ENCODE data around the gene ISYNA1.
"Not testable (repeated sequence)": the region's sequence is repeated elsewhere in the genome, so short reads cannot be mapped to it uniquely, and the experiment has no call there.

Gene ISYNA1

DNA sequence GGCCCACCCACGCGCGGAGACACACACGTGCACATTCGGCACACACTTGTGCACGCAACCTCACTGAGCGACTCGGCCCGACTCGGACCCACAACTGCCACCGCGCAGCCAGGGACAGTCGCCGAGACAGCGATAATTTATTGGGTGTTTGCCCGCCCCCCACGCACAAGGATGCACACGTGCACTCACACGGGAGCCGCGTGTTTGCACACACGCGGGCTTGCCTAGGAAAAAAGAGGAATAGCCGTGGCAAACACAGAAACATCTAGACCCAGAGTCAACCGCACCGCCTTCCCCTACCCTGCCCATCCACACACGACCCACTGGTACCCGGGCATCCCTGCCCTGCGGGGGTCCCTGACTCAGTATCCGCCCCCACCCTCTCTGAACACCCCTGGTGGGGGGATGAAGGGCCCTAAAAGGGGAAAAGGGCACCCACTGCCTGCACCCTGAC lies 19.9 kb downstream of the ISYNA1 start:
- DNase-seq: no peak

DNA sequence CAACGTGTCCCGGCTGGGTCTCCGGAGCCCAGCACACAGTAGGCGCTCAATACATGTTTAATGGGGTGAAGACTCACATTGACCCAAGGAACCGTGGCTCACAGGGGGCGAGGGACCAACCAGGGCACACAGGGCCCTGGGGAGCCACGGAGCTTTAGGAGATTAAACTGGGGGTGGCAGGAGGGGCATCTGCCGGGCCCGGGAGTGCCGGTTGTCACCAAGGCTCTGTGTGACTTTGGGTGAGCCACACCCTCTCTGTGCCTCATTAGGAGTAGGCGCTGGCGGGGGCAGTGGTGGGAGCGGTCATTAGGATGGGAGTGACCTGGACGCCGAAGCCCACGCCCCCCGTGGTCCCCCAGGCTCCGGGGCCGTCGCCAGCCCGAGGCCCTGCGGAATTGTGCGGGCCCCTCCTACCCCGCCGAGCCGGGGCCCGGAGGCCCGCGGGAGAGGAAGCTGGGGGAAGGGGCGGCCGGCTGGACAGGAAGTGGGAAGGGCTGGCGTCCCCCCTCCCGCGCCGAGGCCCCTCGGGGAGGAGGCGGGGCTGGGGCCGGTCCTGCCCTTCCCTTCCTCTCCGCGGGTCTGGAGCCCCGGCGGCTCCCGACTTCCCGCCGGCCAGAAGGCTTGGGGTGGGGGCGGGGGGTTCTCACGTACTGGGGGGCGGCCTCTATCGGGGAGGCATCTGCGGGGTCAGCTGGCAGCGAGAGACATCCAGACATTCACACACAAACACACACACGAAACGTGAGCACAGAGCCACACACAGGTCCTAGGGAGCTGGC lies 20.5 kb downstream of the ISYNA1 start:
- peak; percentile 72 for DNase-seq

DNA sequence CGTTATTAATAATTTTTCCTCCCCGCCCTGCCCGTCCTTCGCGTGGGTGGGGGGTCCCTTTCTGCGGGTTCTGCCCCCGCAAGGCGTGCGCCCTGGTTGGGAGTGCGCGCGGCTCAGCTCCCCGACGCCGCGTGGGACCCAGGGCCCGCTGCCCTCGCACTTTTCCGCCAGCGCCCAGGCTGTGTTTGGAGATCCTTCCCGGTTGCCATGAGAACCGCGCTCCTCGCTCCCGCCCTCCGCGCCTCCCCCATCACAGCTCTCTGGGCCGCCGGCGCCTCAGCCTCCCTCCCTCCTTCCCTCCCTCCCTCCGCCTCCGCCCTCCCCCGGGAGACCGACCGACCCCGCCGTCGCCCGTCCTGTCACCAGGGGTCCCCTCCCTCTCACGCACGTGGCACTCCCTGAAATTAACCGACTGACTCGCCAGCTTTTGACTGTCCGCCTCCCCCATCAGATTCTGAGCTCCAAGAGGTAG lies 21.1 kb downstream of the ISYNA1 start:
- DNase-seq: peak; percentile 84

DNA sequence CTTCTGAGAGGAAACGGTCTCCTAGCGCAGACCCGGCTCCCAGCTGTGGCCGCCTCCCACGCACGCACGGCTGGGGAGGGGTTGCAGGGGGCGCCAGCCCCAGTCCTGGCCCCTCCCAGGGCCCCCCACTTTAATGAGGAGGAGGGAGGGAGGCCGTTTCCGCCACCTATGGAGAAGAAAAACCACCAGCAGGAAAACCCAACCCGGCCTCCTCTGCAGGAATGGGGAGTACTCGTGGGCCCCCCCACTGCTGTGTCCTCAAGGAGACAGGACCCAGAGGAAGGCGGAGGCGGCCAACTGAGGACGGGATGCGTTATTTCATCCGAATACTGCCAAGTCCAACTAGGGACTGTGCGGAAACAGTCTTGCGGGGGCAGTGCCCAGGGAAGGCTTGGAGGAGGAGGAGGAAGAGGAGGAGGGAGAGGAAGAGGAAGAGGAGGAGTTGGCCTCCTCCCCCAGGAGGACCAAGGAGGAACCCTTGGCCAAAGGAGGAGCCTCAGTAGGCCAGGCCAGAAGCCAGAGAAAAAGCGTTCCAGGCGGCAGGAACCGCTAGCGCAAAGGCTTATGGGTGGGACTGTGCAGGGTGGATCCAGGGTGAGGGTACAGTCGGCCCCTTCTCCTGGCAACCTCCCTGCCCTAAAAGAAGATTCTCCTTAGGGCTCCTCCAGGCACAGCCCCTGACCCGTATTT lies 22.6 kb downstream of the ISYNA1 start:
- no peak for DNase-seq

GRCh38 chr19:18414504-18415177 lies 23.3 kb downstream of the ISYNA1 start:
- no peak for DNase-seq

DNA sequence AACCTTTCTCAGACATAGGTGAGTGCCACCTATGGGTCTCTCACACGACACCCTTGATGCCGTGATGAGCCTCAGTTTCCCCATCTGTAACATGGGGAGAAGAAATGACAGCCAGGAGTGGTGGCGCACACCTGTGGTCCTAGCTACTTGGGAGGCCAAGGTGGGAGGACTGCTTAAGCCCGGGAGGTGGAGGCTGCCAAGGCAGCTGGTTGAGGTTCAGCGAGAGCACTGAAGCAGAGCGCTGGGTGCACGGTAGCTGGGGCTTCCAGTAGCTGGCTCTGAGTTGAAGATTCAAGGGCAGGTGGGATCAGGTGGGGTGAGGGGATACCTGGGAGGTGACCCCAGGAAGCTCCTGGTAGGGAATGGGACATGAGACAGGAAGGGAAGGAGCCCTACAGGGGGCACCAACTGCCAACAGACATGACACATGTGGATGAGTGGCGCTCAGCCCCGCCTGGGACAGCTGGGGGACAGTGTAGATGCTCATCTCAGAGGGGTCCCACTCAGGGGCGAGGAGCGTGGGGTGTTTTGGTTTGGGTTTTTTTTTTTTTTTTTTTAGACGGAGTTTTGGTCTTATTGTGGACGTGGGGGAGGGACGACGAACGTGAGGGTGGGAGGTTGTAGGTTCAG lies 25.2 kb downstream of the ISYNA1 start:
- DNase-seq: no peak

DNA sequence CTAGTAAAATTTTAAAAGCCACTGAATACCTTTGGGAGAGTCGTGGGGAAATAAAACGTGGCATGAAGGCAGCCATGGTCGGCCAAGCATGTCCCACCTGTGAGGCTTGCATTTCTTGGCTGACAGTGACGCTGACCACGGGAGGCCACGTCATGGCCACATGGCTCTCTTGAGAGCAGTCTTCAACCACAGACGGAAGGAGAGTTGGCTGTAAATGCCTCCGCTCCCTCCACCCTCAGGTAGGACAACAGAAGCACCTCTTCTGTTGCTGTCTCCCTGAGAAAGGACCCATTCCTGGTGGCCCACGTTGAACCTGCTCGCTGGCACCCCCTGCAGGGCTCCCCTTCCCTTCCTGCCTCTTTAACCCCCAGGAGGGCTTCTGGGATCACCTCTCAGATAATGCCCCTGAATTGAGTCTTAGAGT lies 29.9 kb downstream of the ISYNA1 start:
- no peak for DNase-seq

DNA sequence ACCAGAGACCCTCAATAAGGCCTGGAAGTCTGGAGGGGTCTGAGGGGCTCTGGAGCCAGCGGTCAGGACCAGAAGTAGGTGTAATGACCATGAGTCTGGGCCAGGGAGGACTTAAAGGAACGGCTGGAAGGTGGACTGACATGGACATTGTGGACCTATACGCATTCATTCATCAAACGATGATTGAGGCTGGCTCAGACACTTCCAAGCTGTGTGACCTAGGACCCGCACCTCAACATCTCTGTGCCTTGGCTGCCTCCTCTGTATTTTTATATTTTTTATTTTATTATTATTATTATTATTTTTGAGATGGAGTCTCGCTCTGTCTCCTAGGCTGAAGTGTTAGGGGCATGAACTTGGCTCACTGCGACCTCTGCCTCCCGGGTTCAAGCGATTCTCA lies 31.2 kb downstream of the ISYNA1 start:
- DNase-seq: no peak

GRCh38 chr19:18405754-18406153 lies 32.2 kb downstream of the ISYNA1 start:
- not testable (repeated sequence) for DNase-seq

DNA sequence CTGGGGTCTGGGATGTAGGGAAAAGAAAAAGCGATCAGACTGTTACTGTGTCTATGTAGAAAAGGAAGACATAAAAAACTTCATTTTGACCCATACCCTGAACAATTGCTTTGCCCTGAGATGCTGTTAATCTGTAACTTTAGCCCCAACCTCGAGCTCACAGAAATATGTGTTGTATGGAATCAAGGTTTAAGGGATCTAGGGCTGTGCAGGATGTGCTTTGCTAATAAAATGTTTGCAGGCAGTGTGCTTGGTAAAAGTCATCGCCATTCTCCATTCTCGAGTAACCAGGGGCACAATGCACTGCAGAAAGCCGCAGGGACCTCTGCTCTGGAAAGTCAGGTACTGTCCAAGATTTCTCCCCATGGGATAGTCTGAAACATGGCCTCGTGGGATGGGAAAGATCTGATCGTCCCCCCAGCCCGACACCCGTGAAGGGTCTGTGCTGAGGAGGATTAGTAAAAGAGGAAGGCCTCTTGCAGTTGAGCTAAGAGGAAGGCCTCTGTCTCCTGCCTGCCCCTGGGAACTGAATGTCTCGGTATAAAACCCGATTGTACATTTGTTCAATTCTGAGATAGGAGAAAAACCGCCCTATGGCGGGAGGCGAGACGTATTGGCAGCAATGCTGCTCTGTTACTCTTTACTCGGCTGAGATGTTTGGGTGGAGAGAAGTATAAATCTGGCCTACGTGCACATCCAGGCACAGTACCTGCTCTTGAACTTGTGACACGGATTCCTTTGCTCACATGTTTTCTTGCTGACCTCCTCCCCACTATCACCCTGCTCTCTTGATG lies 35.3 kb downstream of the ISYNA1 start:
- DNase-seq: not testable (repeated sequence)

- DNase-seq: no peak
Measured at GRCh38 chr19:18401580-18402112, 36.3 kb downstream of the ISYNA1 start.

- no peak for DNase-seq
Measured at GRCh38 chr19:18399008-18399407, 38.9 kb downstream of the ISYNA1 start.

DNA sequence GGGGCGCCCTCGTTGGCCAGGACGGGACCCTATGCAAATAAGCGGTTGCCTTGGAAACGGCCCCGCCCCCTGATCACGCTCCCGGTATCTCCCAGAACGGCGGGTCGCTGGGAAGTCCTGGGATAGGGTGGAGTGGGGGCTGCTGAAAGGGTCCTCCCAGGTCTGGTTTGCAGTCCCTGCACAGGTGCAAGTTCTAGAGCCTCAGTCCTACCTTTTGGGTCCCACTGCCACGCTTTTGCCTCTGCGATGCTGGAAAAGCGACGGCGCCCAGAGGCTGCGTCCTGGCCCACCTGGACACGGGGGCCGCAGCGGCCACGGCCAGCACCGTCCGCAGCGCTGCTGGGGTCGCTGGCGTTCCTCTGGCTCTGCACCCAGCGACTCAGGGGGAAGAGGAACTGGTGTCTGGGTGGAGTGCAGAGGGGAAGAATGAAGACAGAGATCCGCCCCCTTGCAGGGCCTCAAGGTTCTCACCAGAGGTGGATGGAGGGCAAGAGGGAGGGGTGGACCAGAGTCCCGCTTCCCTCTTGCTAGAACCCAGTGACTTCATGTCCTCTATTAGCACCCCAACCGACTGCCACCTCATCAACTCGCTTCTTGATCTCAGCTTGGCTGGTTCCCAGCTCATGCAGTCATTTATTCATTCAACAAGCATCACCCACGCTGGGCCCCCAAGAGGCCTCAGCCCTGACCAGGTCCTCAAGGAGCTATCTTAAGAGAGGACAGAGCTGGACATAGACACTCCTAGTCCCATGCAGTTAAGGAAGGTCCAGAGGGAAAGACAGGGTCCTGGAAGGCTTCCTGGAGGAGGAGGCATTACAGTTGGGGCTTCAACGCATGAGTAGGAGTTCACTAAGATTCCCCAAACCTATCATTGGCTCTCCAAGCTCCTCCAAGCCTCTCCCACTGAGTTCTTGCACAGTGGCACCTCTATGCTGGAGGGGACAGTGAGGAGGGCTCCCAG lies 40.4 kb downstream of the ISYNA1 start, which contains the start of gene LRRC25:
Gene LRRC25, minus strand, starts transcription at position 381 of the 961 bp plus-strand sequence. CDS start 659 bp downstream, outside the sequence.
- no peak for DNase-seq

DNA sequence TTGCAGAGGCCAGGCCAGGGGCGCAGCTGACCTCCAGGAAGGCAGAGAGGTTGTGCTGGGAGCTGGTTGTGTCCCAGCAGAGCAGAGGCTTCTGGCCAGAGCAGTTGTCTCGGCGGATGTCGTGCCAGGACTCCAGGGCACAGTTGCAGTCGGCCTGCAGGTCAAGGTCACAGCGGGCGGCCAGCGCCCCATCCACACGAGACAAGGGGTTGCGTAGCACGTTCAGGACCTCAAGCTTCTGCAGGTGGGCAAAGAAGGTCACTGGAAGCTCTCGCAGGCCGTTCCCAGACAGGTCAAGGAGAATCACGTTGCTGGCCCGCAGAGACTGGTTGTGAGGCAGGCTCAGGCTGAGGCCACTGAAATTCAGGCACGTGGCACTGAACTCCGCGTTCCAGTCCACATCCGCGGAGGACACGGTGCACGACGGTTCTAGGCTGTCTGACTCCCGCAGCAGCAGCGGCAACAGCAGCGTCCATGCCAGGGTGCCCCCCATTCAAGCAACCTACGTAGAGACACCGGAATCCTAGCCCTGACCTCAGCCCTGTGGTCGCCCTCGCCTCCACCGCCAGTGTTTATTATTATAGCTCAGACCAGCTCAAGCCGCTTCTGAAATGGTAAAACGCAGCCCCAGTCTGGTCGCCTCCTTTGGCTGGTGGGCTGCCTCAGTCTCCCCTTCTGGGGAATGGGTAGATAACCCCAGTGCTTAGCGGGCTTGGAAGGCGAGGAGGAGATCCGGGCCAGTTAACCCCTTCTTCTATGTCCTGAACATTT lies 41.3 kb downstream of the ISYNA1 start:
- no peak for DNase-seq

- no peak for DNase-seq
Measured at GRCh38 chr19:18393836-18394235, 44.1 kb downstream of the ISYNA1 start.

- no peak for DNase-seq
Measured at GRCh38 chr19:18392926-18393325, 45.0 kb downstream of the ISYNA1 start.

- no peak for DNase-seq
Measured at GRCh38 chr19:18392417-18392816, 45.5 kb downstream of the ISYNA1 start.

GRCh38 chr19:18391509-18392075 lies 46.3 kb downstream of the ISYNA1 start:
- no peak for DNase-seq

Data from activated CD4-positive, alpha-beta T cell treated with anti-CD3 and anti-CD28 coated beads, Interleukin-10, Interleukin-2, amounts not matched to agents 100 ng/mL and 50 ng/mL, durations not matched to agents 16 hours and 8 hours (primary cell).